Measurements from ENCODE around the gene CHERP. TPM values are rescaled to one million over a fixed set of nuclear protein-coding genes. Genes with fewer than 3 reads are reported as not detected.
A peak's percentile ranks its signal among the peaks of the same experiment; 100 is the strongest.
"Not testable (repeated sequence)": the region's sequence is repeated elsewhere in the genome, so short reads cannot be mapped to it uniquely, and the experiment has no call there.

The CHERP gene
- total RNA-seq, 1 donor from 2014 or later, result 34.3 TPM

DNA sequence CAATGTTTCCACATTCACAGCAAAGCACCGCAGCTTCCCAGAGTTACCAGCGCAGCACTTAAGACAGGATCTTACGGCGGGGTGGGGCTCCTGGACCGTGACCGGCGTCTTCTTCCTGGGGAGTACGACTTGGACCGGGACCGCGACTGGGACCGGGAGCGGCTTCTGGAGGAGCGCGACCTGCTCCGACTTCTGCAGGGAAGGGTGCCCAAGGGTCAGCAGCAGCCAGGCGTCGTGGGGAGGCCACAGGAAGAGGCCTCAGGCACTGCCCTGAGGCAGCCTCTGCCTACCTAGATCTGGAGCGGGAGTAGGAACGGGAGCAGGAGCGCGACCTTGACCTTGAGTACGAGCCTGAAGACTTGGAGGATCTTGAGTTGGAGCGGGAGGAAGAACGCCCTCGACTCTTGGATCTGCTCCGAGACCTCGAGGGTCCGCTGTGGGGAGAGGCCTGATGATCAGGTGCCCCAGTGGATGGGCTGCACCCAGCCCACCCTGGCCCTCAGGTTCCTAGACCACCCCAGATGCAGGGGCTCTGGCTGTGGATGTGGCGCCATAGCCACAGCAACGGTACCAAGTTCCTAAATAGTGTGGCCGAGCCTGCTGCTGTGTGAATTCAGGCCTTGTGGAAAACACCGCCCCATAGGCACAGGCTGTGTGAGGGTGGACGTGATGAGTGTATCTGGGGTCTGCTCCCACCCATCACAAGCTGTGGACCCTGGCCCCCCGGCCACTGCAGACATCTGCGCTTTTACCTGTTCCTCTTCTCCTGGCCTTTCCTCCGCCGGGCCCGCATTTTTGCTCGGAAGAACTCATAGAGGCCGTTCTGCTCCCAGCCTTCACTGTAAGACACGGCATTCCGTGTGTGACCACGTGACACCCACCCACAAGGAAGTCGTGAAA, 21.9 kb downstream of the CHERP start:
- no peak for DNase-seq (ENCODE audit: low spot score)

DNA sequence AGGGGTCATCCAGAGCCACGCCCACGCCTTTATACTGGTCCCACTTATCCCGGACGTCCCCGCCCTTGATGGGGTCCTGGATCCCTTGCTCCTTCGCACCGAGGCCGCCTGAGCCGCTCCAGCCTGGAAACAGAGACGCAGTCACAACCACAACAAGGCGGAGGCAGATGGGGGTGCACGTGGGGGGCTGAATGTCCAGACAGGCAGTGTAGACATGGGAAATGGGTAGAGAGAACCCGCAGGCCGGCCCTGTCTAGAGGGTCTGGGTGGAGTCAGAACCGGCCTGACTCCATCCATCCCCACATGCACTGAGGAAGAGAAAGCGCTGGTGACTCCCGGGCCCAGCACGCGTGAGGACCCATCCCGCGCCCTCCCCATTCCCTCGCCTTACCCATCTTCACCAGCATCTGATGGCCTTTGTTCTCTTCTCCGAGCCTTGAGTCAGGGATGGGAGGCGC, 23.0 kb downstream of the CHERP start:
- DNase-seq (ENCODE audit: low spot score), result no peak

DNA sequence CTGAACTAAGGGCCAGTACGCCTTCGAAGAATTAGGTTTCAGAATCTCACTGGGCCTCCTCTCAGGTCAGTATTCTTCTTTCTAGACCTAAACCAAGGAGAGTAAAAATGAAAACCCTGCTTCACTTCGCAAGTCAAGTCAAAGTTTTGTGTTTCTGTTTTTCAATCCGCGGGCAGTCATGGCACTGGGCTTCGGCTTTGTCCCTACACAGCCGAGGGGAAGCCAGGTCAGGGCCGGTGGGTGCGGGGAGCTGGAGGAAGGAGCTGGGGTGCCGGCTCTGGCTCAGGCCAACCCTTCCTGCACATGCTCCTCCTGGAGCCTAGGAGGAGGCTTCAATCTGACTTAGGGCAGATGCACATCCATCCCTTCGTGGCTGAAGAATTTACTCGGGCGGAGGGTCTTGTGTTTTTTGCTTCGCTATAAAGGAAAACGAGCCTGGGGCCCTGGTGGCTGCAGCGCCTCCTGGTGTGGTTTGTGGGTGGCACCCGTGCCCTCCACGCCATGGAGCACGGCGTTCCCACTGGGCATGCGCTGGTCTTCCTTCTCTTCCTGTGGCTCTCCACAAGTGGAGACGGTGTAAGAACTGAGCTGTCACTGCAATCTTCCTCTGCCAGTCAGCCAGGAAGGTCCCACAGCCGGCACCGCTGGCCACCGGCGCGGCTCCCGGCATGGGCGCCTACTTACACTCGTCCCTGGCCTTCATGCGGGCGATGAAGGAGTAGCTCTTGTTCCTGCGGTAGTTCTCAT, 23.6 kb downstream of the CHERP start:
- DNase-seq (ENCODE audit: low spot score), result no peak

DNA sequence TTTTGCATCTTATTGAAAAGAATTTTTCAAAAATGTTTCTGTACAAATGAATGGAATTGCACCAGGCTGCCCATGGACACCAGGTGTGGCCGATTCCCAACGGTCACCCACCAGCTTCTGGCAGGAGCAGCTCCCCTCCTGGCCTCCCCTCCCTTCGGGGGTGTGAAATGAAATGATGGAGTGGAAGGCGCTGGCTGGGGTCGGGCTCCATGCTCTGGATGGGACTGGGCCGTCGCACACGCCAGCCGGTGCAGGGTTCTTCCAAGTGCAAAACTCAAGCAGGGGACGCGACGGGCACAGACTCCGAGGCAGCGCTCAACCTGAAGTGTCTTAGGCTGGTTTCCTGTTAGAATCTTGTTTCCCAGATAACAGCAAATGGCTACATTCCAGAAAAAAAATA, 24.2 kb downstream of the CHERP start:
- DNase-seq (ENCODE audit: low spot score), result no peak

DNA sequence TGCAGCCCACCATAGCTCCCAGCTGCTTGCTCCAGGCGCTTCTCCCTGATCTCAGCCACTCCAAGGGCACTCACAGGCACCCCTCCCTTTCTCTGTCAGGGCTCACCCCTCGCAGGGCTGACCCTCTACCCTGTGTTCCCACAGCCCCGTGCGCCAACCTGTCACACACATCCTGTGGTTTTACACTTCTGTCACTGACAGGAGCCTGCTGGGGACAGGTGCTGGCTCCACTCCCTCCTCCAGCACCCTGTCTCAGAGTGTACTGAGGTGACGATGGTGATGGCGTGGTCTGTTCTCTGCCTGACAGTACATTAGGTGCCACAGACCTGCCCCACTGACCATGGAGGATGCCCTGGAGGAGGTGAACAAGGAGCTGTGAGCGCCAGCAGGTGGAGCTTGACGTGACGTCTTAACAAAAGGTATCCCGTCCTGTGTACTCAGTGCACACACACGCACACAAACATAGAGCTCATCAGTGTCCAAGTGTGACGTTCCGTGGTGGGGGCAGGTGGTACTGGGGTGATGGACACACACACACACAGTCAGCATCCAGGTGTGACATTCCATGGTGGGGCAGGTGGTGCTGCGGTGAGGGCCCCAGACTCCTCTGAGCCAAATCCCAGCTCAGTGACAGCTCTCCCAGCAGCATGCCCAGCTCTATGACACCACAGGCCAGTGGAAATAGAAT, 25.2 kb downstream of the CHERP start:
- no peak for DNase-seq (ENCODE audit: low spot score)

DNA sequence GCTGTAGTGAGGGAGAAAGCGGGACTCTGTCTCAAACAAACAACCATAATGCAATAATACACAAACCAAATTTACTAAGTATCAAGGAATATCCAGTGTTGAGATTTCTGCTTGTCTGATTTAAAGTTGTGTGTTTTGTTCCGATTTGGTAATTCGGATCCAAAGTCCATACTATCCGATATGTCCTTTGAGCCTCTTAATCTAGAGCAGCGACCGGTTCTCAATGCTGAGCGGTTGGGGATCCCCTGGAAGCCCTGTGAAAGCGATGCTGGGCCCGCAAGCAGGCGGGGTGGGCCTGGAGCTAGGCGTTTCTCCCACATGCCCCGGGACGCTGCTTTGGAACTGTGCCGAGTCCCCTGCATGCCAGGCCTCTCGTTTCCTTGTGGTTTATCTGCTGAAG, 25.9 kb downstream of the CHERP start:
- no peak for DNase-seq (ENCODE audit: low spot score)

DNA sequence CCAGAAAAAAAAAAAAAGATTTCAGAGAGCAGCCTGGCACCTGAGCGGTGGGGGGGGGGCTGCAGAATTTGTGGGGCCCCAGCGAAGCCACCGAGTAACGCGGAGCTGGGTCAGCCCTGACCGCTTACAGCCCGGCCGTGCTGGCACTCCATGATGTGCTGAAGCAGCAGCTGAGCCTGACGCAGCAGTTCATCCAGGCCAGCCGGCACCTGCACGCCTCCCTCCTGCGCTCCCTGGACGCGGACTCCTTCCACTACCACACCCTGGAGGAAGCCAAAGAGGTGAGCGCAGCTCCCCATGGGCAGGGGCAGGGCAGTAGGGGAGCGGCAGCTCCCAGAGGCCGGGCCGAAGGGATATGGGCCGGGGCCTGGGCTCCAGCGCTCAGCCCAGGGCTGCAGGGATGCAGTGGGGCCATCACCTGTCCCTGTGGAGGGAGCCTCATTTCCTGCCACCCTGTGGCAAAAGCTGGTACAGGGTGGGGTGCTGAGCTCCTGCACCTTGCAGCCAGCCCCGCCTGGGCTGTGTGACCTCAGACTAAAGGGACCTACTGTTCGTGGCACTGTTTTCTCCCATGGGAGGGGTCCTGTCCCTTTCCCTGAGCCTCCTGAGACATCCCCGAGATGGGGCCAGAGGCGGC, 27.7 kb downstream of the CHERP start:
- DNase-seq (ENCODE audit: low spot score), result no peak

DNA sequence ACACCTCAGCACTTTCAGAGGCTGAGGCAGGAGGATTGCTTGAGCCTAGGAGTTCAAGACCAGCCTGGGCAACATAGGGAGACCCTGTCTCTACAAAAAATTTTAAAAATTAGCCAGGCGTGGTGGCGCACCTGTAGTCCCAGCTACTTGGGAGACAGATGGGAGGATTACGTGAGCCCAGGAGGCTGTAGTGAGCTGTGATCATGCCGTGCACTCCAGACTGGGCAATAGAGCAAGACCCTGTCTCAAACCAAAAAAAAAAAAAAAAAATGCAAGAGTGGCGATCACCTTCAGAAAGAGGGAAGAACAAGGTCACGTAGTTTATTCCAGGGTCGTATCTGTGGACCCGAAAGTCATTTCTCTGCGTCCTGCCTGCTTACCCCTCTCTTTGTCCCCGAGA, 29.6 kb downstream of the CHERP start:
- DNase-seq (ENCODE audit: low spot score), result not testable (repeated sequence)

DNA sequence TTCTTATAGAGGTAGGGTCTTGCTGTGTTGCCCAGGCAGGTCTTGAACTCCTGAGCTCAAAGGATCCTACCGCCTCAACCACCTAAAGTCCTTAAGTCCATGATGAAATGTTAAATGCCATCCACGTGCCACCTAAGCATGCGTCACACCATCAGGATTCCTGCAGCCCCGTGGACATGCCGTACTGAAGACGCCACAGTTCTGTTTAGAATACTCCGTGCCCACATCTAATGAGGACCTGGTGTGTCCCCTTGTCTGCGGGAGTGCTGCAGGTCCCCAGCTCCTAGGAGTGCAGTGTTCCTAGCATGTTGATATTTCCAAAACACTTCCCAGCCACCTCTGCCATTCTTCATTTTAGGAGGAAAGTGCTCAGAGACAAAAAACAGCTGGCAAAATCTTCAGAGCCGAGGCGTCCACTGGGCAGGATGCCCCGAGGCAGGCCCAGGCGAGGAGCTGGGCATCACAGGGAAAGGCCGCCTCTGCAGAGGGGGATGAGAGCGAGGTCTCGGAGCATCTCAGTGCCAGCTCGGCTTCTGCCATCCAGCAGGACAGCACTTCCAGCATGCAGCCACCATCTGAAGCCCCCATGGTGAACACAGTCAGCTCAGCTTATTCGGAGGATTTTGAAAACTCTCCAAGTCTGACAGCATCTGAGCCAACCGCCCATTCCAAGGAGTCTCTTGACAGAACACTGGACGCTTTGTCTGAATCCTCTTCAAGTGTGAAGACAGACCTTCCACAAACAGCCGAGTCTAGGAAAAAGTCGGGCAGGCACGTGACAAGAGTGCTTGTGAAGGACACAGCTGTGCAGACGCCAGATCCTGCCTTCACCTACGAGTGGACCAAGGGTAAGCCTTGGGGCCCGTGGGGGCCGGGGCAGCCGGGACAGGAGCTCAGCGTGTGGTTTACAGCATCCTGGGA, 32.8 kb downstream of the CHERP start:
- no peak for DNase-seq (ENCODE audit: low spot score)

DNA sequence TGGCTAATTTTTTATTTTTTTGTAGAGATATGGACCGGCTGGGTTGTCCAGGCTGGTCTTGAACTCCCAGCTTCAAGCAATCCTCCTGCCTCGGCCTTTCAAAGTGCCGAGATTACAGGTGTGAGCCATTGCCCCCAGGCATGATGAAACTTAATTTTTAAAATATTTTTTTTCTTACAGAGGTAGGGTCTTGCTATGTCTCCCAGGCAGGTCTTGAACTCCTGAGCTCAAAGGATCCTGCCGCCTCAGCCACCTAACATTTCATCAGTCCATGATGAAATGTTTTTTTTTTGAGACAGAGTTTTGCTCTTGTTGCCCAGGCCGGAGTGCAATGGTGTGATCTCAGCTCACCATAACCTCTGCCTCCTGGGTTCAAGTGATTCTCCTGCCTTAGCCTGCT, 33.7 kb downstream of the CHERP start:
- no peak for DNase-seq (ENCODE audit: low spot score)

DNA sequence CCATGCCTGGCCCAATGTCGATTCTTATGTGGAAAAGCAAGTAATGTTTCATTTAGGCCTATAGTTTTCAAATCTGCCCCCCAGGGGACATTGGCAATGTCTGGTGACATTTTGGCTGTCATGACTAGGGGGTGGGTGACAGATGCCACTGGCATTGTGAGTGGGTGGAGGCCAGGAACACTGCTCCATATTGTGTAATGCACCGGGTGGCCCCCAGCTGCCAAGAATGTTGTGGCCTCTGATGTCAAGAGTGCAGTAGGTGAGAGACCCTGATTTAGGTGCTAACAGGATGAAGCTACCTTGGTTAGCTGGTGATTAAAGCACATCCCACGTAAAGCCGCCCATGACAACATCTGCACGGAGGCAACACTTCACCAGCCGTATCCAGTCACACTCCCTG, 35.3 kb downstream of the CHERP start:
- no peak for DNase-seq (ENCODE audit: low spot score)

DNA sequence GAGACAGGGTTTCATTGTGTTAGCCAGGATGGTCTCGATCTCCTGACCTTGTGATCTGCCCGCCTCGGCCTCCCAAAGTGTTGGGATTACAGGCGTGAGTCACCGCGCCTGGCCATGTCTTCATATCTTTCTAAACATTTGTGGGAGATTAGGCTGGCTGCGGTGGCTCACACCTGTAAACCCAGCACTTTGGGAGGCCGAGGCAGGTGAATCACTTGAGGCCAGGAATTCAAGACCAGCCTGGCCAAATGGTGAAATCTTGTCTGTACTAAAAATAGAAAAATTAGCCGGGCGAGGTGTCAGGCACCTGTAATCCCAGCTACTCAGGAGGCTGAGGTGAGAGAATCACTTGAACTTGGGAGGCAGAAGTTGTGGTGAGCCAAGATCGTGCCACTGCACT, 36.1 kb downstream of the CHERP start:
- not testable (repeated sequence) for DNase-seq (ENCODE audit: low spot score)

DNA sequence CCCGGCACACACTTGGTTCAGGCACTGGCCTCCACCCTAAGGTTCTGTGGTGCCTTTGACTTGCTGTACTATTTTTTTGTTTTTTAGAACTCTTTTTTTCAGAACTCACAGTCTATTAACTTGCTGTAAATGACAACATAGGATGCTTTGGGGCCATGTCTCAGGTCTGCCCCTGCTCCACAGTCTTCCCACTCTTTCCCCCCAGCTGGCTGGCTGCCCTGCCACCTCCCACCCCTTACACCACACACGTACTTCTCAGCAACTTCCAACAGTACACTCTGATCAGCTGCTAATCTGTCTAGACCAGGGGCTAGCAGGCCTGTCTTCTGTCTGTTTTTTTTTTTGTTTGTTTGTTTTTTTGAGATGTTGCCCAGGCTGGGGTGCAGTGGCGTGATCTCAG, 38.0 kb downstream of the CHERP start:
- DNase-seq (ENCODE audit: low spot score), result no peak

DNA sequence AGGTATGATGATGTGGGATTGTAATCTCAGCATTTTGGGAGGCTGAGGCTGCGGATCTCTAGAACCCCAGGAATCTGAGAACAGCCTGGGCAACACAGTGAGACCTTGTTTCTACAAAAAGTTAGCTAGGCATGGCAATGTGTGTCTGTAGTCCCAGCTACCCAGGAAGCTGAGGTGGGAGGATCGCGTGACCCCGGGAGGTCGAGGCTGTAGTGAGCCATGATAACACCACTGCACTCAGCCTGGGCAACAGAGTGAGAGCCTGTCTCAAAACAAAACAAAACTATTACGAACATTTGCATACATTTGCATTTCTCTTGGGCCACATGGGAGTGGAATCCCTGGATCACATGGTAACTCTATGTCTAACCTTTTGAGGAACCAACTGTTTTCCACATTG, 44.4 kb downstream of the CHERP start:
- no peak for DNase-seq (ENCODE audit: low spot score)

DNA sequence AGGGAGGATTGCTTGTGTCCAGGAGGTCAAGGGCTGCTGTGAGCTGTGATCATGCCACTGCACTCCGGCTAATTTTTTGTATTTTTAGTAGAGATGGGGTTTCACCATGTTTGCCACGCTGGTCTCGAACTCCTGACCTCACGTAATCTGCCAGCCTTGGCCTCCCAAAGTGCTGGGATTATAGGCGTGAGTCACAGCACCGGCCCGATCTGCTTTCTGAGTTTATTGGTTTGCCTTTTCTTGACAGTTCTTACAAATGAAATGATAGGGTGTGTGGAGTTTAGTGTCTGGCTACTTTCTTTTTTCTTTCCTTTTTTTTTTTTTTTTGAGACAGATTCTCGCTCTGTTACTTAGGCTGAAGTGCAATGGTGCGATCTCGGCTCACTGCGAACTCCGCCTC, 45.2 kb downstream of the CHERP start:
- DNase-seq (ENCODE audit: low spot score), result no peak

DNA sequence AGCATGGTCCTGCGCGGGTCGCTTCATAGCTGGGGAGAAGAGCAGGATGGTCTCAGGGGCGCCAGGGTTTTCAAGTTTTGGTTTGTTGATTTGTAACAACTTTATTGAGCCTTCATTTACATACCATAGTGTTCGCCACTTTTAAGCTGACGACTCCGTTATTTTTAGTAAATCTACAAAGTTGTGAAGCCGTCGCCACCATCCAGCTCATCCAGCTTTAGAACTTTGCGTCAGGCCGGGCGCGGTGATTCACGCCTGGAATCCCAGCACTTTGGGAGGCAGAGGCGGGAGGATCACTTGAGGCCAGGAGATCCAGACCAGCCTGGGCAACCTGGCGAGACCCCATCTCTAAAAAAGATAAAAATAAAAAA, 45.6 kb downstream of the CHERP start:
- DNase-seq (ENCODE audit: low spot score), result no peak

DNA sequence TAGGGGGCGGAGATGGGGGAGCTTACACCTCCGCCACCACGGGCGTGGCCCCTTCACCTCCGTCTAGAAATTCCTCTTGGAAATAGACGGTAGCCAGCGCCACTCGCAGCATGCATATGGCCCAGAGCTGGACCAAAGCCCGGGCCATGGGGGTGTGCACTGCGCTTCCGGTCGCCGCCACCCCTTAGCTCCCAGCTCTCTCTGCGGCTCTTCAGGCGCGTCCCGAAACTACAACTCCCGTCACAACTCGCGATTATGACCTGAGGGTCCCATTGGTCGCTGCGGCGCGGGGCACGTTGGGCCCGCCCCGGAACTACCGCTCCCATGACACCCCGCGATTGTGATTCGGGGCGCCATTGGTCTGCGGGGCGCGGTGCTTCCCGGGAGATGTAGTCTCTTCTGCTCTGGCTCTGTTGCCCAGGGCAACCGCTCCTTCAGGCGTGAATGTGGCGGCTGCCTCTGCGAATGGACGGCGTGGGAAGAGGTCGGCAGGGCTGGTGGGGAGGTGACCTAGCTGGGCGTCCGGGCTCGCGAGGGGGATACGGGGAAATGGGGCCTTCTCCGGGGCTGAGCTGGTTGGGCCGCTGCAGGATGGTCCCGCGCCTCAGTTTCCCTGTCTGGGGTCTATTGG, 46.1 kb downstream of the CHERP start, which contains the start of the genes C19orf44 and CALR3:
TSS of gene C19orf44 (plus strand) at position 413 of the 631 bp plus-strand sequence. CDS start 4,399 bp downstream, outside the sequence.
TSS of gene CALR3 (minus strand) at position 186 of the 631 bp plus-strand sequence. CDS start at position 148, 38 bp downstream.
- peak; percentile 99 for DNase-seq (ENCODE audit: low spot score)

DNA sequence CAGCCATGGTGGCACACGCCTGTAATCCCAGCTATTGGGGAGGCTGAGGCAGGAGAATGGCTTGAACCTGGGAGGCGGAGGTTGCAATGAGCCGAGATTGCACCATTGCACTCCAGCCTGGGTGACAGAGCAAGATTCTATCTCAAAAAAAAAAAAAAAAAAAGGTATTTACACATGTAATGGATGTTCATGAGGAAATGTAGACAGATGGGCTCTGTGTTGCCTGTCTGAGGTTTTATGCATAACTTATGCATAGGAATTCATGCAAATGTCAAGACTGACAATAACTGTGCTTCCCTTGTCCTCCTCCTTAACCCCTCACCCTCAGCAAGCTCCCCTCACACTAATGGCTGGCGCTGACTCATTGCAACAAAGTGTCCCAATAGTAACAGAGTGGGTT, 55.8 kb downstream of the CHERP start:
- not testable (repeated sequence) for DNase-seq (ENCODE audit: low spot score)

DNA sequence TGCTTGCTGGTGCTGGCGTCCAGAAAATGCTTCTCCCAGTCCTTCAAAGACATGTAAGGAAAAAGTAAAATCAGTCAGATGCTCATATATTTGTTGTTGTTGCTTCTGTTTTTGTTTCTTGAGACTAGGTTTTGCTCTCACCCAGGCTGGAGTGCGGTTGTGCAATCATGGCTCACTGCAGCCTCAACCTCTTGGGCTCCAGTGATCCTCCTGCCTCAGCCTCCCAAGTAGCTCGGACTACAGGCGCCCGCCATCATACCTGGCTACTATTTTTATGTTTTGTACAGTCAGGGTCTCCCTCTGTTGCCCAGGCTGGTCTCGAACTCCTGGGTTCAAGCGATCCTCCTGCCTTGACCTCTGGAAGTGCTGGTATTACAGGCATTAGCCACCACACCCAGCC, 59.5 kb downstream of the CHERP start:
- DNase-seq (ENCODE audit: low spot score), result no peak

DNA sequence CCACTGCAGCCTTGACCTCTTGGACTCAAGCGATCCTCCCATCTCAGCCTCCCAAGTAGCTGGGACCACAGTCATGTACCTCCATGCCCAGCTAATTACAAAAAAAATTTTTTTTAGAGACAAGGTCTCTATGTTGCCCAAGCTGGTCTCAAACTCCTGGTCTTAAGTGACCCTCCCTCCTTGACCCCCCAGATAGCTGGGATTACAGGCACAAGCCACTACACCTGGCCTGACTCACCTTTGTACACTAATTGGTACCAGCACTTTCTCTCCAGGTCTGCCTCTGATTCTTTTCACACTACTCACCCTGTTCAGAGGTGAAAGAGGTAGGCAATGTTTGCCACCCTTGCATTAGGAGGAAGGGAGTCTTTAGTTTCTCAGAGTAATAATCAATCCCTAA, 64.9 kb downstream of the CHERP start:
- DNase-seq (ENCODE audit: low spot score), result no peak
